AML-193 (cell line): ENCODE measurements around the gene DEFB128.
"Not testable (repeated sequence)": the region's sequence is repeated elsewhere in the genome, so short reads cannot be mapped to it uniquely, and the experiment has no call there.

Source experiments
- DNase-seq, 2 experiments: peaks; one replicate each; lab custom pipeline; 2025; lab: John Stamatoyannopoulos, UW

DEFB128 gene

GRCh38 chr20:189611-190010, at the start of gene DEFB128:
TSS of gene DEFB128 (minus strand) at chr20:189711. CDS start at chr20:189623, 88 bp downstream.
- no peak for DNase-seq

GRCh38 chr20:237929-238328, 48.4 kb upstream of the DEFB128 start:
- peak; percentile 31 to 33 for DNase-seq

GRCh38 chr20:237489-237888, 48.0 kb upstream of the DEFB128 start:
- peak; percentile 55 to 58 for DNase-seq

DNA sequence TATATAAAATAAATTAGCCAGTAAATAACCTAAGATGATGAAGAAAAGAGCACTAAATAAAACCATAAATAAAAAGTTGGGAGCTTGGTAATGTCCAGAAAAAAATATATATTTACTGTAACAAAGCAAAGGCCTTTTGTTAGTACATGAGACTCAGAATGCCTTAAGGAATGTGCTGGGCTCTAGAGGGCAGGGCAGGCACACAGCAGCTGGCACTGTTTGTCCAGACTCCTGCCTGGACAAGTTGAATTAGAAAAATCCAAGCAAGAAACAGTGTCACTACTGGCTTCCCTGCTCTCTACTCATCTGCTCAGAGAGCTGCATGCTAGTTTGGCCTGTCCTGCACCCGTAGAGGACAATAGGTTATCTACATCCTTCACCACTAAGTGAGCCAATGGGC, 46.4 kb upstream of the DEFB128 start:
- DNase-seq: peak in 1 of 2 experiments; percentile 12

DNA sequence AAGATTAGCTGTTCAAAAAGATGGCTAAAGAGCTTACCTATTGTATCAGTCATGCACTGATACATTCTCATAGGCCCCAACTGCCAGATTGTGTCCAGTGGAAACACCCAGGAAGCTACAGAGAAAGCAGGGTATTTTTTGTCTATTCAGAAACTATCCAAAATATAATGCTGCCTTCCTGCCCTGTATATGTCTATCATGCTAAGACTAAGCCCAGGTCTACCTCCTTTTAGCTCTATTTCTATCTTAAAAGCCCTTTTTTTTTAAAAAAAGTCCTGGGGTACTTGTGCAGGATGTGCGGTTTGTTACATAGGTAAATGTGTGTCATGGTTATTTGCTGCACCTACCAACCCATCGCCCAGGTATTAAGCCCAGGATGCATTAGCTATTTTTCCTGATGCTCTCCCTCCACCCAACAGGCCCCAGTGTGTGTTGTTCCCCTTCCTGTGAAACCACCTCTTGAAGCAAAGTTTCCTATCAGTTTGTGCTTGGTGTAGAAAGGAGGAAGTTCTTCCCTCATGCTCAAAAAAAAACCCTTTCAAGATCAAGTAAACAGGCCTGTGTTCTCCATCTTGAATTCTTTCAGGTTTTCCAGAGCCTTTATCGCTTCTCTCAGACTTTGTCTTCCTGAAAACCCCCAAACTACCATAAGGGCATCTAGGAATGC, 38.1 kb upstream of the DEFB128 start:
- DNase-seq: peak; percentile 63 to 66

GRCh38 chr20:226958-227357, 37.4 kb upstream of the DEFB128 start, which contains the start of gene DEFB129:
TSS of gene DEFB129 (plus strand) at chr20:227258. CDS start at chr20:227289, 31 bp downstream.
- DNase-seq: no peak

- not testable (repeated sequence) for DNase-seq
Measured at GRCh38 chr20:225879-226278, 36.4 kb upstream of the DEFB128 start.

- no peak for DNase-seq
Measured at GRCh38 chr20:221258-221830, 31.8 kb upstream of the DEFB128 start.

DNA sequence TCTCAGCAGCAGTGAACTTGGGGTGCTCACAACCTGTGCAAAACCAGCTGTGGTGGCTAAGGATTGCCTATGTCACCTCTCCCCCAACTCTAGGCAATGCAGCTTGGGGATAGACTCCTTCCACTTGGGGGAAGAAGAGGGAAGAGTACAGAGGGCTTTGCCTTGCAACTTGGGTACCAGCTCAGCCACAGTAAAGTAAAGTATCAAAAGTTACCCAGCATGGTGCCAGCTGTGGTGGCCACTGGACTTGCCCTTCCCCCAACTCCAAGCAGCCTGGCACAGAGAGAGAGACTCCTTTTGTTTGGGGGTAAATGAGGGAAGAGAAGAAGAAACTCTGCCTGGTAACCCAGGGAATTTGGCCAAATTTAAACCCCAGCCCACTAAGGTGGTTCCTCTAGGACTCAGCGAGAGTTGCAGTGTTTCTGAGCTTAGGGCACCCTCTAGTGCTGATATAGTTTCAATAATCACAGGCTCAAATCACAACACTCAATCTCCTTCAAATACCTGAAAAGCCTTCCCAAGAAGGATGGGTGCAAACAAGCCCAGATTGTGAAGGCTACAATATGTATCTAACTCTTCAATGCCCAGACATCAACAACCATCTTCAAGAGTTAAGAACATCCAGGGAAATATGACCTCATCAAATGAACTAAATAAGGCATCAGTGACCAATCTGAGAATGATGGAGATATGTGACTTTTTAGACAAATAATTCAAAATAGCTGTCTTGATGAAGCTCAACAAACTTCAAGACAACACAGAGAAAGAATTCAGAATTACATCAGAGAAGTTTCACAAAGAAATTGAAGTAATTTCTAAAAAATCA, 30.0 kb upstream of the DEFB128 start:
- DNase-seq: peak; percentile 22 to 40

DNA sequence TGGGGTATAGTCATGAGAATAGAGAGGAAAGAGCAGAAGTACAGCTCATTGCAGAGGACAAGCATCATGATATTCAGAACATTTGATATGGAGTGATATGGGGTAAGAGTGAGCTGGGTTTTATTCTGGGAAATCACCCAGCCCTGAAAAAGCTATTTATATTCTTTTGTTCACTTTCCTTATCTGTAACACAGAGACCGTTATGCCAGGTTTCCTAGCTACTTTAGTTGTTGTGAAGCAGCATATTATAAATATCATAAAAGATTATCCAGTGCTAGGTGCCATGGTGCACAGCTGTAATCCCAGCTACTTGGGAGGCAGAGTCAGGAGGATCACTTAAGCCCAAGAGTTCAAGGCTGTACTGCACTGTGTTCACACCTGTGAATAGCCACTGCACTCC, 27.8 kb upstream of the DEFB128 start:
- DNase-seq: no peak

DNA sequence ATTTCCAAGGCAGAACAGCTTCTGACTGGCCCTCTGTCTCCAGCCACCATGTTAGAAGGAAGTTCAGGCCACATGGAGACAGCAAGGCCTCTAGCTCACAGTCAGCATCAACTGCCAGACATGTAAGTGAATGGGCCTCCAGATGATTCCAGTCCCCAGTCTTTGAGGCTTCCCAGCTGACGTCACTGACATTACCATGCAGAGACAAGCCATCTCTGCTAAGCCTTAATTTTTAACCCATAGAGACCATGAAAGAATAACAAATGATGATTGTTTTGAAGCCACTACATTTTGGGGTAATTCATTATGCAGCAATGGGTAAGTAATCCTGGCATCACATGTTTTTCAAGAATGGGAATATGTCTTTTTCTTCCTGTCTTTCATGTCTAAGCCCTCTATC, 26.3 kb upstream of the DEFB128 start:
- no peak for DNase-seq

GRCh38 chr20:214383-214782, 24.9 kb upstream of the DEFB128 start:
- DNase-seq: no peak

- no peak for DNase-seq
Measured at GRCh38 chr20:210809-211502, 21.4 kb upstream of the DEFB128 start.

- DNase-seq: peak; percentile 76 to 80
Measured at GRCh38 chr20:208942-209566, 19.5 kb upstream of the DEFB128 start.

DNA sequence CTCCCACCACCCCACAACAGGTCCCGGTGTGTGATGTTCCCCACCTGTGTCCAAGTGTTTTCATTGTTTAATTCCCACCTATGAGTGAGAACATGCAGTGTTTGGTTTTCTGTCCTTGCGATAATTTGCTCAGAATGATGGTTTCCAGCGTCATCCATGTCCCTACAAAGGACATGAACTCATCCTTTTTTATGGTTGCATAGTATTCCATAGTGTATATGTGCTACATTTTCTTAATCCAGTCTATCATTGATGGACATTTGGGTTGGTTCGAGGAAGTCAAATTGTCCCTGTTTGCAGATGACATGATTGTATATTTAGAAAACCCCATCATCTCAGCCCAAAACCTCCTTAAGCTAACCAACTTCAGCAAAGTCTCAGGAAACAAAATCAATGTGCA, 14.1 kb upstream of the DEFB128 start:
- DNase-seq: not testable (repeated sequence)

DNA sequence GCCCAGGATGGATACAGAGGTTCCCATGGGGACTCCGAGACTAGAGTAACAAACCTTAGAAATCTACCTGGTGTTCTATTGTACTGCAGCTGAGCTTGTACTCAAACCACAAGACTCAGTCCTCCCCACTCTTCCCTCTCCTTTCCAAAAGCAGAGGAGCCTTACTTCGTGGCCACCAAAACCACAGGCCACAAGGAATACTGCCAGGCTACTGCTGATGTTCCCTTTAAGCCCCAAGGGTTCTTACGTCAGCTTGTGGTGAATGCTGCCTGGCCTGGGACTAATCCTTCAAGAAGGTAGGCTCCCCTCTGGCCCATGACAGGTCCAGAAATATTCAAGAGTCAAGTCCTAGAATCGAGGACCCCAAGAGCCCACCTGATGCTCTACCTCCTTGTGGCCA, 10.5 kb upstream of the DEFB128 start:
- DNase-seq: no peak

DNA sequence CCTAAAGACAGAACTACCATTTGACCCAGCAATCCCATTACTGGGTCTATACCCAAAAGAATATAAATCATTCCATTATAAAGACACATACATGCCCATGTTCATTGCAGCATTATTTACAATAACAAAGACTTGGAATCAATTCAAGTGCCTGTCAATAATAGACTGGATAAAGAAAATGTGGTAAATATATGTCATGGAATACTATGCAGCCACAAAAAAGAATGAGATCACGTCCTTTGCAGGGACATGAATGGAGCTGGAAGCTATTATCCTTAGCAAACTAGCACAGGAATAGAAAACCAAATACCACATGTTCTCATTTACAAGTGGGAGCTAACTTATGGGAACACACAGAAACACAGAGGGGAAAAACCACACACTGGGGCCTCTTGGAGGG, 8.7 kb upstream of the DEFB128 start:
- DNase-seq: no peak

DNA sequence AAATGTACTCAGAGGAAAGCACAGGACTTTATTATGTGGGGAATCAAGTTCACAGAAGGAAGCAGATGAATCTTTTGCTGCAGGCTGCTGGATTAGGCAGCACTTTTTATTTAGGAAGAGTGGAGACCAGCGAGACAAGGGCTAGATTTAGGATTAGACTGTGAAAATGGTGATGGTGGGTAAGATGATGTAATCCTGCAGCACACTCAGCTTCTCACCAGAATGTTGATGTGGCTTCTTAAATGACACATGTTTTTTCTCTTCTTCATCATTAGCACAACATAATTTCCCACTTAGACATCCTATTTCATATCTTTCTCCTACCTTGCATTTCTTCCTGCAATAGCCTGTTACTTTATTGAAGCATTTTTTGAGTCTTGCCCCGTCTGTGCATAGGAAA, 1.8 kb downstream of the DEFB128 start:
- no peak for DNase-seq

DNA sequence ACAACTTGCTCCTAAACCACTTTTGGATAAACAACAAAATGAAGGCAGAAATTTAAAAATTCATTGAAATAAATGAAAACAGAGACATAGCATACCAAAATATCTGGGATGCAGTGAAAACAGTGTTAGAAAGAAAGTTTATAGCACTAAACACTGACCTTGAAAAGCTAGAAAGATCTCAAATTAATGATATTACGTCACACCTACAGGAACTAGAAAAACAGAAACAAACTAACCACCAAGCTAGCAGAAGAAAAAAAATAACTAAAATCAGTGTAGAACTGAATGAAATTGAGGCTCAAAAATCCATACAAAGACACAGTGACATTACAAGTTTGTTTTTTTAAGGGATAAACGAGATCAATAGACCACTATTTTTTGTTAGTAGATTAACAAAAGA, 5.2 kb downstream of the DEFB128 start:
- no peak for DNase-seq

DNA sequence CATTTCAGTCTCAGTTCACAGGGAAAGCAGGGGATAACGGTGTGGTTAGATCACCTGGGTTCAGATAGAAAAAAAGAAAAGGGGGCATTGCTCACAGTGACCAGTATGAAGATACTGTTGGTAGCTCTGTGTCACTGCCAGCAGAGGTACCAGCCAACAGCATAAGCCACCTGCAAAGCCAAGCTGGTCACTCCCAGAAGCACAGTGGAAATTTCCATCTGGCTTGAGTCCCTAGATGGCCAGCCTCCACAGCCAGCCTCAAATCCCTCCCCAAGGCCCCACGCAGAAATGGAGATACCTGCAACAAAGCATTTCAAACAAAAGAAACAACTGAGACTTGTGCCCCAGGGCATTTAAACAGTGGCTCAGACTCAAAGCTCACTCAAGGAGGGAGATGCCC, 20.6 kb downstream of the DEFB128 start:
- DNase-seq: no peak

DNA sequence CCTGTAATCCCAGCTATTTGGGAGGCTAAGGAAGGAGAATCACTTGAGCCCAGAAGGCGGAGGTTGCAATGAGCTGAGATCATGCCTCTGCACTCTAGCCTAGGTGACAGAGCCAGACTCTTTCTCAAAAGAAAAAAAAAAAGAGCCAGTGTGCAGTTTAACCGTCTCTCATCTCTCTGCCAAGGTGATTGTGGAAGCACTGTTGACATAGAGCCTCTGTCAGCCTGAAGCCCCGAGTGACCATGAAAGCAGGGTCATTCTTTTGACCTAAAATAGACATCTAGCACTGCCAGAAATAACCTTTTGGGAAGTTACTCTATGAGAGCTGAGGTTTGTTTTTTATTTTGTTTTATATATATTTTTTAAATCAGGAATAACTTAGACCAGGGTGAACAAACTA, 24.9 kb downstream of the DEFB128 start:
- no peak for DNase-seq

GRCh38 chr20:157154-157553, 32.4 kb downstream of the DEFB128 start, which contains the start of gene DEFB127:
TSS of gene DEFB127 (plus strand) at chr20:157454. CDS start at chr20:157545, 91 bp downstream.
- no peak for DNase-seq
